Stimulated activated CD4-positive, alpha-beta T cell treated with anti-CD3 and anti-CD28 coated beads, Interleukin-2, amount 100 ng/mL, for 24 hours (primary cell): ENCODE data around the gene EIF3C.
"Not testable (repeated sequence)": the region's sequence is repeated elsewhere in the genome, so short reads cannot be mapped to it uniquely, and the experiment has no call there.

Experiments used
- DNase-seq, 2 donors: peaks; one replicate each; pipeline ENCODE4 v3.0.0-alpha.2; 2020

EIF3C gene

DNA sequence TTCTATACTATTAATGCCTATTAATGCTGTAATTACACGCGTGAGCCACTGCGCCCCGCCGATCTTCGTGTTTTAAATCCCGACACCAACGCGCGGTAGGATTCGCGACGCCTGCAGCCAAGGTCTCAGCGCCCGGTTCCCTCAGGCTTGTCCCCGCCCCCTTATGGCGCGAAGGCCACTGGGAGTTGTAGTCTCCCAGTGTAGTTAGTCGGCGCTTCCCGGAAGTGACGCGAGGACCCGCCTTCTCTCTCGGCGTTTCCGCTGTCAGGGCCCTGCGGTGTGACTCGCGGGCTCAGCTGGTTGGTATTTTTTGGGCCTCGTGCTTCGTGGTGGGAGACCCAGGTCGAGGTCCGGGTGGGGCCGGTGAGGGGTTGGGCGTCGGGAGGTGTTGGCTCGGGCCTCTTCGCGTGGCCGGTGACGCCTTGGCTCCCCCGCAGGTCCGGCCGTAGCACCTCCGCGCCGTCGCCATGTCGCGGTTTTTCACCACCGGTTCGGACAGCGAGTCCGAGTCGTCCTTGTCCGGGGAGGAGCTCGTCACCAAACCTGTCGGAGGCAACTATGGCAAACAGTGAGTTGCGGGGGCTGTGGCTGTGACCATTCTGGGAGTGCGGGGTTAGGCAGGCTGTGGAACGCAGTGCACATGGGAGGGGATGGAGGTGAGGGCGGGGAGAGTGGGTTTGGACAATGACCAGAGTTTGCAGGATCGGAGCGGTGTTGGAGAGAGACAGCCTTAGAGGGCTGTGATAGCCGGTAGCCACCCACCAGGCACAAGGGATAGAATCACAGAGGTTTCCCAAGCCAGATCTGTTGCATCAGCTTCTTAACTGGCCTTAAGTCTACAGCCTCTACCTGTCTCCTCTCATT is at the start of gene EIF3C:
Gene EIF3C, plus strand, starts transcription at position 245 of the 864 bp plus-strand sequence. Its CDS starts 223 bp downstream, at position 468.
- not testable (repeated sequence) for DNase-seq

DNA sequence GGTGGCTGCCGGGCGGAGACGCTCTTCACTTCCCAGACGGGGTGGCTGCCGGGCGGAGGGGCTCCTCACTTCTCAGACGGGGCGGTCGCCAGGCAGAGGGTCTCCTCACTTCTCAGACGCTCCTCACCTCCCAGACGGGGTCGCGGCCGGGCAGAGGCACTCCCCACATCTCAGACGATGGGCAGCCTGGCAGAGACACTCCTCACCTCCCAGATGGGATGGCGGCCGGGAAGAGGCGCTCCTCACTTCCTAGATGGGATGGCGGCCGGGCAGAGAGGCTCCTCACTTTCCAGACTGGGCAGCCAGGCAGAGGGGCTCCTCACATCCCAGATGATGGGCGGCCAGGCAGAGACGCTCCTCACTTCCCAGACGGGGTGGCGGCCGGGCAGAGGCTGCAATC is 45.0 kb upstream of the EIF3C start:
- DNase-seq, result not testable (repeated sequence)

- DNase-seq, result not testable (repeated sequence)
Observed at GRCh38 chr16:28667480-28667879, 43.8 kb upstream of the EIF3C start.

- not testable (repeated sequence) for DNase-seq
Observed at GRCh38 chr16:28668199-28668598, 43.1 kb upstream of the EIF3C start.

GRCh38 chr16:28688327-28688952 is 22.8 kb upstream of the EIF3C start:
- not testable (repeated sequence) for DNase-seq

GRCh38 chr16:28689425-28689824 is 21.8 kb upstream of the EIF3C start:
- not testable (repeated sequence) for DNase-seq

- DNase-seq, result not testable (repeated sequence)
Observed at GRCh38 chr16:28691722-28692121, 19.5 kb upstream of the EIF3C start.

DNA sequence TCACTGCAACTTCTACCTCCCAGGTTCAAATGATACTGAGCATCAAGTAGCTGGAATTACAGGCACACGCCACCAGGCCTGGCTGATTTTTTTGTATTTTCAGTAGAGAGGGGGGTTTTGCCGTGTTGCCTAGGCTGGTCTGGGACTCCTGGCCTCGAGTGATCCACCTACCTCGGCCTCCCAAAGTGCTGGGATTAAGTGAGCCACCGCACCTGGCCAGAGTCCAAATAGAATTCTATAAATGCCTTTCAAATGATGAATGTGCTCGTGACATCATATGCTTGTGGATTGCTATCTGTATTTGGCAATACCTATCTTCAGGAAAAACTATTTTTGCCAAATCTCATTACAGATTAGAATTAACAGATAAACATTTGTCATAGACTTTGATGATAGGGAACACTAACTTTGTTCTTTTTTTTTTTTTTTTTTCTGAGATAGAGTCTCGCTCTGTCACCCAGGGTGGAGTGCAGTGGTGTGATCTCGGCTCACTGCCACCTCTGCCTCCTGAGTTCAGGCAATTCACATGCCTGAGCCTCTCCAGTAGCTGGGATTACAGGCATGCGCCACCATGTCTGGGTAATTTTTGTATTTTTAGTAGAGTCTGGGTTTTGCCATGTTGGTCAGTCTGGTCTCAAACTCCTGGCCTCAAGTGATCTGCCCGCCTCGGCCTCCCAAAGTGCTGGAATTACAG is 17.9 kb upstream of the EIF3C start:
- DNase-seq, result not testable (repeated sequence)

- DNase-seq, result not testable (repeated sequence)
Observed at GRCh38 chr16:28699792-28700191, 11.5 kb upstream of the EIF3C start.

DNA sequence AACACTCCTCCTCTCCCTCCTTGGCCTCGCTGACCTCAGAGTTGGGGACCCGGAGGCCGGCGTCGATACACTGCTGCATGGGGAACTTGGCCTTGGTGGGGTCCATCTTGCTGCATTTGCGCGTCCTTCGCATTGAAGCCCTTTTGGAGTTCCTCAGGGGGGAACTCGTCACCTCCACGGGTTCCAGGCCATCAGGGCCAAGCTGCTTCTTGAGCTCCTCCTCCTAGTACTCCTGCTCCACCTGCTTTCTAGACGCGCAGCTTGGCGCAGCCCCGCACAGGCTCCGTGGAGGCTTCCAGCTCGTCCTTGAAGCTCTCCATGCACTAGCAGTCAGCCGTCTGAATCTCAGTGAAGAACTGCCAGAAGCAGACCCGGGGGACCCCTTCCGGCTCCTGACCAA is 10.9 kb upstream of the EIF3C start:
- DNase-seq, result not testable (repeated sequence)

DNA sequence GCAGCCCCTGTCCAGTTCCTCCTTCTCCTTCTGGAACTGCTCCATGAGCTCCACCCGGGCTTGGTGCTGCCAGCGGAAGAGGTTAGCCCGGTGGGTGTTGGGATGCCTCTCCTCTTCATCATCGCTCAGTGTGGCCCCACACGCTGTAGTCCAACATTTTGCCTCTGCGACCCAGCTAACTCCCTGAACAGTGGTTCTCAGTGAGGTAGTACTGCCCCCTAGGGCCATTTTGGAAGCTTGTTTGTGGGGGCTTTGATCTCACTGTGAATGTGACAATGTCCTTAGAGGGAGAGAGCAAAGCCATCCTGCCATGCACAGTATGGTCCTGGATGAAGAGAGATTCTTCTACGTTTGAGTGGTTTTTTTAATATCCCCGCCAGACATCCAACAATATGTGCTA is 9.9 kb upstream of the EIF3C start:
- not testable (repeated sequence) for DNase-seq

GRCh38 chr16:28704246-28704645 is 7.0 kb upstream of the EIF3C start:
- not testable (repeated sequence) for DNase-seq

DNA sequence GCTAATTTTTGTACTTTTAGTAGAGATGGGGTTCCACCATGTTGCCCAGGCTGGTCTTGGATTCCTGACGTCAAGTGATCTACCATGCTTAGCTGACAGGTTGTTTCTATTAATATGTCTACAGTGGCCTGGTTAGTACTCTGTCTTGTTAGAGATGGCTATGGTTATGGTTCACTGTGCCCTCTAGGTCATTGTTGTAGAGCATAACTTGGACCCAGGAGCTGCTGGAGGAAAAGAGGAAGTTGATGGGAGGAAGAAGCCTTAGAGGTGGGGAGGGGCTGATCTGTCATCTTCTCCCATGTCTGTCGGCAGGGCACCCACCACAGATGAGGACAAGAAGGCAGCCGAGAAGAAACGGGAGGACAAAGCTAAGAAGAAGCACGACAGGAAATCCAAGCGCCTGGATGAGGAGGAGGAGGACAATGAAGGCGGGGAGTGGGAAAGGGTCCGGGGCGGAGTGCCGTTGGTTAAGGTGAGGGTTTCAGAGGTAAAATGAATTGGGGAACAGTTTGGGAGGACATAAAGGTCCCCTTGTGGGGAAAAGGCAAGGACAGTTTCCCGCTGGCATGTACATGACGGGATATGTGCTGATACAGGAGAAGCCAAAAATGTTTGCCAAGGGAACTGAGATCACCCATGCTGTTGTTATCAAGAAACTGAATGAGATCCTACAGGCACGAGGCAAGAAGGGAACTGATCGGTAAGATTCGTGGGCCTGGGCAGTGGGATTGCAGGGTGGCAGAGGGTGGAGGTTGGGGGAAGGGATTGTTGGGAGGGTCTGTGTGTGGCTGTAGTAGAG is 11.8 kb downstream of the EIF3C start:
- not testable (repeated sequence) for DNase-seq

GRCh38 chr16:28731253-28731652 is 20.0 kb downstream of the EIF3C start:
- DNase-seq, result not testable (repeated sequence)

DNA sequence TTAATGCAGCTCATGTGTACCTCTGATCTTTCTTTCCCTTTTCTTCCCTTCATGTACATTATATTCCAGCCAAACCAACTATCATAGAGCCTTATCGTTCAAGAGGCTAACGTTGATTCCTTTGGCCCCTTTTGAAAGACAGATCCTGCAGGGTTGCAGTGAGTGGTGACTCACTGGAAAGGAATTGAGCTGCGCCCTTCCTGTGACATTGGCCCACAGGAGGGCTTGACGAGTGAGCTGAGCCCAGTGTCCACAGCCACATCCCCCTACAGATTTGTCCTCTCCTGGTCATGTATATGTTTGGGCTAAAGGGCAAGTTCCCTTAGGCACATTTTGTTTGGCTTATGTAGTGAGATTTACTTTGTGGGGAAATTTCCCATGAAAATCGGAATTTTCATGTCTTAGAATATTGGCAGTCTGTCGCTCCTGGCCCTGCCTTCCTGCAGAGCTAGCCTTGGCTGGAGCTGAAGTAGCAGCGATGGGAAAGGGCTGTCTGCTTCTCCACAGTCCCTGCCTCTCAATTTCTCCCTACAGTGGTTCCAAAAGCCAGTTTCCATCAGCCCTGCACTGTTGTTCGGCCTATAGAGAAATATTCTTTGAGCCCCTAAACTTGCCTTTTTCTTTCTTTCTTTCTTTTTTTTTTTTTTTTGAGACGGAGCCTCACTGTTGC is 21.3 kb downstream of the EIF3C start:
- DNase-seq, result not testable (repeated sequence)

DNA sequence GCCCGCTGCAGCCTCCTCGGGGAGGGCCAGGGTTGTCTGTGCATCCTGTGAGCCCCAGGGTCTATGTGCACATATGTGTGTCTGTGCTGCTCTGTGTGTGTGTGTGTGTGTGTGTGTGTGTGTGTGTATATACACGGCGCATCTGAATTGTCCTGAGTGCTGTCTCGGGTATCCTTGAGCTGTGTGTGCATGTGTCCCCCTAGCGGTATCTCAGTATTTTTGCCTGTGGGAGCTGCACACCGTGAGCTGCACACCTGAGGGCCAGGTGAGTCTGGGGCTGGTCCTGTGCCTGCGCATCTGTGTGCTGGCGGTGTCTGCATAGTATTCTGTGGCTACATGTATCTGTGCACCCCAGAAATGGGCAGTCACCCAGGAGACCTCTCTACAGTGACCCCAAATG is 28.5 kb downstream of the EIF3C start:
- not testable (repeated sequence) for DNase-seq

DNA sequence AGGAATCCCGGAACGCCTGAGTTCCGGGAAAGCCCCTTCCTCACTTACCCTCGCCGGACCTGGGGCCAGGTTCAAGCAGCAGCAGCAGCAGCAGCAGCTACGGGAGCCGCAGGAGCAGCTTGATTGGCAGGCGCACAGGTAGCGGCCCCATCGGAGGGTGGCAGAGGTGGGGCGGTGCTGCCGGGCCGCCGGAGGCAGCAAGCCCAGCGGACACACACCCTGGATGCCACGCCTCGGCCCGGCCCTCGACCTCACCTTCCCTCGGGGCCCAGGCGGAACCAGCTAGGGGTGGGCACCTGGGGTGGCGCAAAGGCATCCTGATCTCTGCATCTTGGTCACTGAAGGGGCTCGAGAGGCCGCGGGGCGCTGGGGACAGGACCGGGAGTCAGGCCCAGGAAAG is 29.4 kb downstream of the EIF3C start:
- DNase-seq, result not testable (repeated sequence)

GRCh38 chr16:28741295-28741694 is 30.0 kb downstream of the EIF3C start:
- DNase-seq, result not testable (repeated sequence)

- not testable (repeated sequence) for DNase-seq
Observed at GRCh38 chr16:28746618-28747350, 35.5 kb downstream of the EIF3C start.

DNA sequence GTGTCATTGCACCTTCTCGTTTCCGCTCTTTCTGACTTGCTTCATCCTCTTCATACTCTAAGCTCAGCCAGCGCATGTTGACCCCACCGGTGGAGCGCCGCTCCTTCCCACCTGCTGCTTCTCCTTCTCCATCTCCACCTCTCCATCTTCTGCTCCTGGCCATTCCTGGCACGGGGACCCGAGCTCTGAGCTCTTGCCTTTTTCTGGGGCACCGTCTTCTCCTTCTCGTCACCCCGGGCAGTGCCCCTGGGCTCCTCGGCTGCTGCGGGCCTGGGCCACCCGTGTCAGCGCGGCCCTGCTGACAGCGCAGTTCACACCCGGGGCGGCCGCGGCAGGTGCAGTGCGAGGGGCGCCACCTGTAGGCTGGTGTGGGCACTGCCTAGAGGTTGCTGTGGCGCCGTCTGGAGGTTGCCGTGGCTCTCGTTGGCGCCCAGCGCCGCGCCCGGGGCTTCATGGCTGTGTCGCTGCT is 38.8 kb downstream of the EIF3C start:
- peak; percentile 39 to 53 for DNase-seq

GRCh38 chr16:28750469-28751067 is 39.3 kb downstream of the EIF3C start:
- DNase-seq, result not testable (repeated sequence)
